HCT116 (cell line): ENCODE results near the gene NKIRAS2.

Experiments used
- EZH2phosphoT487 ChIP-seq: fragments of 200-600 bp; IDR thresholded peaks from 2 replicates; pipeline ENCODE4 v1.6.1; 2018; ENCODE audit warnings: antibody characterized with exemption, borderline replicate concordance
- POLR2A ChIP-seq: IDR thresholded peaks from 2 replicates; pipeline ENCODE4 v1.7.0; 2011; ENCODE audit warnings: borderline replicate concordance; ENCODE audit not compliant: insufficient read depth, insufficient read length; ENCODE audit errors: extremely low read depth
- REST ChIP-seq: IDR thresholded peaks from 2 replicates; pipeline ENCODE4 v1.6.1; 2012; ENCODE audit warnings: low read depth
- ZNF274 ChIP-seq: fragments of 200-500 bp; sonication (Bioruptor generic); IDR thresholded peaks from 2 replicates; pipeline ENCODE4 v1.6.1; 2014; ENCODE audit warnings: mild to moderate bottlenecking, low read depth, low read length, inconsistent platforms
- TF ChIP-seq, protein P1 (sequence below), 3 experiments: fragments of 200-600 bp in 1 of 3; sonication (generic) in 1 of 3; IDR thresholded peaks in 2 of 3; conservative IDR thresholded peaks in 1 of 3; 2 replicates each; pipeline ENCODE4 v1.5.1; 2012 to 2017; ENCODE audit warnings: low read depth in 2 of 3, low read length in 2 of 3, antibody characterized with exemption in 1 of 3, borderline replicate concordance in 1 of 3, control low read depth in 1 of 3, mild to moderate bottlenecking in 1 of 3, mixed read lengths in 1 of 3, mixed run types in 1 of 3, moderate library complexity in 1 of 3; ENCODE audit not compliant: insufficient read depth in 1 of 3
- TF ChIP-seq, protein P2 (sequence below): IDR thresholded peaks from 2 replicates; pipeline ENCODE4 v1.6.1; 2012

DNA sequence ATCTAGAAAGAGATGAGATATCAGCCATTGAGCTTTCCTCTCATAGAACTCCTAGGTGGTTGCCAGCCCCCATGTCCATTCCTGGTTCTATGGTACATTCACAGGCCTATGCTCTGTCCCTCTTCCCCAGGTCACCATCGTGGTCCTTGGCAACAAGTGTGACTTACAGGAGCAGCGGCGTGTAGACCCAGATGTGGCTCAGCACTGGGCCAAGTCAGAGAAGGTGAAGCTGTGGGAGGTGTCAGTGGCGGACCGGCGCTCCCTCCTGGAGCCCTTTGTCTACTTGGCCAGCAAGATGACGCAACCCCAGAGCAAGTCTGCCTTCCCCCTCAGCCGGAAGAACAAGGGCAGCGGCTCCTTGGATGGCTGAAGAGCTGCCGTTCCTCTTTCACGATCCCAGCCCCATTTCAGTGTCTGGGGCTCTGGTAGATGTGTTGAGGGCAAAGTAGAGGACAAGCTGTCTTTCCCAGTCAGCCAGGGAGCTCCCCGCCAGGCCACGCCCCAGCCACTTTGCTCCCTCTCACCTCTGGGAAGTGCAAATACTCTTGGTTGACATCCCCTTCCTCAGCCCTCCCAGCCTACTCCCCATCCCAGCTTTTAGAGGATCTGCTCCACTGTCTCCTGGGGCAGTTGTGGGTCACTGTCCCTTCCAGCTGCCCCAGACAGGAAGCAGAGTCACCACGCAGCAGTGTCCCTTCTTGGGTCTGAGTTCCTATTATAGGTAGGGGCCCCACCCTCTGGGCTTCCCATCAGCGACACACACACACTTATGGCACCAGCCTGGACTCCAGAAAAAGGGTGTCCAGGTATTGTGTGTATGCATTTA is 3.8 kb downstream of the NKIRAS2 start:
- TF ChIP-seq EZH2phosphoT487, result no peak
- TF ChIP-seq, protein P1, sequence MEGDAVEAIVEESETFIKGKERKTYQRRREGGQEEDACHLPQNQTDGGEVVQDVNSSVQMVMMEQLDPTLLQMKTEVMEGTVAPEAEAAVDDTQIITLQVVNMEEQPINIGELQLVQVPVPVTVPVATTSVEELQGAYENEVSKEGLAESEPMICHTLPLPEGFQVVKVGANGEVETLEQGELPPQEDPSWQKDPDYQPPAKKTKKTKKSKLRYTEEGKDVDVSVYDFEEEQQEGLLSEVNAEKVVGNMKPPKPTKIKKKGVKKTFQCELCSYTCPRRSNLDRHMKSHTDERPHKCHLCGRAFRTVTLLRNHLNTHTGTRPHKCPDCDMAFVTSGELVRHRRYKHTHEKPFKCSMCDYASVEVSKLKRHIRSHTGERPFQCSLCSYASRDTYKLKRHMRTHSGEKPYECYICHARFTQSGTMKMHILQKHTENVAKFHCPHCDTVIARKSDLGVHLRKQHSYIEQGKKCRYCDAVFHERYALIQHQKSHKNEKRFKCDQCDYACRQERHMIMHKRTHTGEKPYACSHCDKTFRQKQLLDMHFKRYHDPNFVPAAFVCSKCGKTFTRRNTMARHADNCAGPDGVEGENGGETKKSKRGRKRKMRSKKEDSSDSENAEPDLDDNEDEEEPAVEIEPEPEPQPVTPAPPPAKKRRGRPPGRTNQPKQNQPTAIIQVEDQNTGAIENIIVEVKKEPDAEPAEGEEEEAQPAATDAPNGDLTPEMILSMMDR (IDR thresholded peaks at IDR 0.05 in 2 of 3, conservative IDR thresholded peaks at IDR 0.05 in 1 of 3; ENCODE audit: borderline replicate concordance in 1 of 3, insufficient read depth in 1 of 3, low read depth in 2 of 3, low read length in 2 of 3), result no peak
- TF ChIP-seq, protein P2, sequence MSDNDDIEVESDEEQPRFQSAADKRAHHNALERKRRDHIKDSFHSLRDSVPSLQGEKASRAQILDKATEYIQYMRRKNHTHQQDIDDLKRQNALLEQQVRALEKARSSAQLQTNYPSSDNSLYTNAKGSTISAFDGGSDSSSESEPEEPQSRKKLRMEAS, result no peak
- TF ChIP-seq ZNF274, result no peak
- no peak for TF ChIP-seq POLR2A
- no peak for TF ChIP-seq REST
